GM19025 (cell line): Measurements from ENCODE around the gene PLCB4.

Experiments
- ATAC-seq: cut with Tn5 transposase; IDR thresholded peaks from one replicate; pipeline ENCODE4 v1.9.1; 2021; ENCODE audit warnings: mild to moderate bottlenecking, low read depth, moderate library complexity; ENCODE audit not compliant: unreplicated experiment

The PLCB4 gene

GRCh38 chr20:9054176-9054575, 14.7 kb upstream of the PLCB4 start:
- ATAC-seq: no peak

- ATAC-seq: no peak
Observed at GRCh38 chr20:9059931-9060330, 9.0 kb upstream of the PLCB4 start.

- no peak for ATAC-seq
Observed at GRCh38 chr20:9061434-9061833, 7.5 kb upstream of the PLCB4 start.

GRCh38 chr20:9062066-9062465, 6.8 kb upstream of the PLCB4 start:
- no peak for ATAC-seq

GRCh38 chr20:9066191-9066590, 2.7 kb upstream of the PLCB4 start:
- no peak for ATAC-seq

GRCh38 chr20:9068233-9068801, 570 bp upstream of the PLCB4 start:
- ATAC-seq: no peak

- ATAC-seq: no peak
Observed at GRCh38 chr20:9070304-9070703, 1.4 kb downstream of the PLCB4 start.

GRCh38 chr20:9071976-9072726, 3.3 kb downstream of the PLCB4 start:
- ATAC-seq: no peak

GRCh38 chr20:9072861-9073500, 4.1 kb downstream of the PLCB4 start:
- no peak for ATAC-seq

- no peak for ATAC-seq
Observed at GRCh38 chr20:9075264-9076095, 6.6 kb downstream of the PLCB4 start.

- ATAC-seq: no peak
Observed at GRCh38 chr20:9076440-9076839, 7.6 kb downstream of the PLCB4 start.

- no peak for ATAC-seq
Observed at GRCh38 chr20:9078826-9079731, 10.2 kb downstream of the PLCB4 start.

- no peak for ATAC-seq
Observed at GRCh38 chr20:9081423-9081966, 12.6 kb downstream of the PLCB4 start.

GRCh38 chr20:9082741-9083140, 13.9 kb downstream of the PLCB4 start:
- no peak for ATAC-seq

GRCh38 chr20:9087531-9088217, 18.8 kb downstream of the PLCB4 start:
- ATAC-seq: no peak

GRCh38 chr20:9088556-9088955, 19.7 kb downstream of the PLCB4 start:
- ATAC-seq: no peak

GRCh38 chr20:9092113-9092512, 23.2 kb downstream of the PLCB4 start:
- ATAC-seq: no peak

GRCh38 chr20:9092655-9093054, 23.8 kb downstream of the PLCB4 start:
- ATAC-seq: no peak
